ENCODE results near the gene ROBO1. TPM values are rescaled to one million over a fixed set of nuclear protein-coding genes. Genes with fewer than 3 reads are reported as not detected.
A peak's percentile ranks its signal among the peaks of the same experiment; 100 is the strongest.

ROBO1 gene
- total and polyA plus RNA-seq, 2 donors (not counting 1 experiment from before 2014, with no cell fraction given), result 0.27 to 3.2 TPM

DNA sequence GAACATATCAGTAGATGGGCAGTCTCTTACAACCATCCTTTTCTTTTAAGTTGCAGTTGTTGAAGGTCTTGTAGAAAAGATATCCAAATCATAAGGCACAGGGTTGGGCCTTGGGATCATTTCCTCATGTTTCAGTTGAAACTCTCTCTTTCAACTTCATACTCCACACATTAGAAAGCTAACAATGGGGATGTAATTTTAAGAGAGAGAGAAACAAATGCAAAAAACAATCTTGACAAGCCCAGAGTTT is 747.9 kb downstream of the ROBO1 start:
- DNase-seq, result no peak
- Mint-ChIP-seq H3K27me3 (peaks cover 6% of the 10 kb centered on the region), H3K27ac (no peak overlapping the region), H3K4me3 (peak overlapping the region; percentile 70), H3K9me3 (ENCODE audit: insufficient read depth) (no peaks in the 10 kb centered on the region), H3K4me1 (peaks cover 7% of the 10 kb centered on the region)
- H3K4me2 ChIP-seq (replicated peaks; ENCODE audit: low read depth, low read length, poor library complexity, severe bottlenecking), result no peak overlapping the region
- no peak overlapping the region for H3K9ac ChIP-seq (ENCODE audit: low read length)
- H3K27ac ChIP-seq (ENCODE audit: low read length in 2 of 2), result no peak overlapping the region
- TF ChIP-seq EZH2 (IDR thresholded peaks at IDR 0.05; ENCODE audit: borderline replicate concordance, insufficient read depth, low read depth, low read length, poor library complexity, severe bottlenecking), result no peak
- H3K79me2 ChIP-seq (ENCODE audit: control insufficient read depth, insufficient read depth, low read length), result no peaks in the 10 kb centered on the region
- peaks cover 0 to 7% (median 3%) of the 10 kb centered on the region in 4 experiments for H3K27me3 ChIP-seq (replicated peaks in 1 of 4; ENCODE audit: control extremely low read depth in 1 of 4, control insufficient read depth in 3 of 4, insufficient read depth in 4 of 4, low read length in 3 of 4)
- intact Hi-C loops (cut with micrococcal nuclease), result no loop called here
- no peaks in the 10 kb centered on the region for H4K20me1 ChIP-seq (ENCODE audit: control insufficient read depth, insufficient read depth, low read length, poor library complexity, severe bottlenecking)
- no peaks in the 10 kb centered on the region for H3K4me1 ChIP-seq (ENCODE audit: control insufficient read depth in 2 of 2, insufficient read depth in 2 of 2, low read length in 2 of 2)
- no peaks in the 10 kb centered on the region for H3K36me3 ChIP-seq (replicated peaks in 1 of 2; ENCODE audit: control extremely low read depth in 1 of 2, control insufficient read depth in 1 of 2, extremely low read depth in 1 of 2, insufficient read depth in 2 of 2, low read length in 1 of 2)
- peaks cover 0 to 17% (median 0%) of the 10 kb centered on the region in 3 donors for H3K9me3 ChIP-seq (ENCODE audit: control extremely low read depth in 1 of 3, control insufficient read depth in 2 of 3, insufficient read depth in 1 of 3, low read length in 2 of 3)
- CTCF ChIA-PET, result no interaction called here
- no peak overlapping the region for H3K4me3 ChIP-seq (ENCODE audit: control extremely low read depth in 1 of 5, extremely low read depth in 1 of 5, insufficient read depth in 1 of 5, low read depth in 2 of 5, low read length in 4 of 5)
- POLR2A ChIA-PET, result no interaction called here
- H2AFZ ChIP-seq (ENCODE audit: insufficient read depth, low read depth, low read length, poor library complexity, severe bottlenecking), result no peak overlapping the region
- no peak for ATAC-seq (ENCODE audit: low read depth)

DNA sequence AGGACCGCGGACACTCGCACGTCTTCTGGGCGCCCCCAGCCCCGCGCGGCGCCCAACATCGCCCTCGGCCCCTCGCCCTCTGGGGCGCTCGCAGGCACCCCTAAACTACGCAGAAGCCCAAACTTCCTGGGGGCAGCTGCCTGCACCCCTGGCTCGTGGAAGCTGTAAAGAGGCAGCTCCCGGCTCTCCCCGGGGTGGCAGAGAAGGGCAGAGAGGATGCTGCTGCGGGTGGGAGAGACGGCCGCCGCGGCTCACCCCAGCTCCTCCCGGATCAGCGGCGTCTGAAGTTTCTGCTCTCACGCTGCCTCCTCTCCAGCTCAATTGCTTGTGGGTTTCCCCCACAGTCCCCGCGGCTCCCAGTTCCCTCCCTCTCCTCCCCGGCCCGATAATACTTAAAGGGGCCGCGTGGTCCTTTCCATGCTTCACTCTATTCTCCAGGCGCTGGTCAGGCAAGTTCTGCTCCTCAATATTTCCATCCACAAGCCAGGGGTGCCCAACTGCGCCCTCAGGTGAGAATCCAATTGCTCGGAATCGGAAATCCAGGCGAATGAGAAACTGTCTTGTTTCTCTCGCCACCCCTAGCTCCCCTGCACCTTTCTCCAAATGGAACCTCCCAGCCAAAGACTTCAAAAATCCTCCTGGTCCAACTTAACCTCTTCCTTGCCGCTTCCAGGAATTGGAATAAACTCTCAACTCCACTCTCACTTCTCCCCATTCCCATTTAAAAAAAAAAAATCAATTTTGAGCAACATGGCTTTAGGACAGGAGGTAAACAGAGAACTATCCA is 748.5 kb downstream of the ROBO1 start:
- H3K4me3 Mint-ChIP-seq, result peak overlapping the region; percentile 70
- no peaks in the 10 kb centered on the region for H3K79me2 ChIP-seq (ENCODE audit: control insufficient read depth, insufficient read depth, low read length)
- H3K27ac Mint-ChIP-seq, result no peak overlapping the region

More for the DNA sequence above, 748.5 kb downstream of the ROBO1 start:
- DNase-seq (peak; percentile 25), ATAC-seq (ENCODE audit: low read depth) (no peak)
- peaks cover 0 to 7% (median 3%) of the 10 kb centered on the region in 4 experiments for H3K27me3 ChIP-seq (replicated peaks in 1 of 4; ENCODE audit: control extremely low read depth in 1 of 4, control insufficient read depth in 3 of 4, insufficient read depth in 4 of 4, low read length in 3 of 4)
- H3K9ac ChIP-seq (ENCODE audit: low read length), result no peak overlapping the region
- ChIA-PET CTCF (no interaction called here), POLR2A (no interaction called here)
- H3K4me3 ChIP-seq (ENCODE audit: control extremely low read depth in 1 of 5, extremely low read depth in 1 of 5, insufficient read depth in 1 of 5, low read depth in 2 of 5, low read length in 4 of 5), result peak overlapping the region in 2 of 5 experiments; percentile 25 to 28
- intact Hi-C loops (cut with micrococcal nuclease), result no loop called here
- H3K4me1 ChIP-seq (ENCODE audit: control insufficient read depth in 2 of 2, insufficient read depth in 2 of 2, low read length in 2 of 2), result no peaks in the 10 kb centered on the region
- H2AFZ ChIP-seq (ENCODE audit: insufficient read depth, low read depth, low read length, poor library complexity, severe bottlenecking), result peak overlapping the region; percentile 22
- H3K9me3 Mint-ChIP-seq (ENCODE audit: insufficient read depth), result no peaks in the 10 kb centered on the region
- no peaks in the 10 kb centered on the region for H4K20me1 ChIP-seq (ENCODE audit: control insufficient read depth, insufficient read depth, low read length, poor library complexity, severe bottlenecking)
- peaks cover 6% of the 10 kb centered on the region for H3K27me3 Mint-ChIP-seq
- H3K4me1 Mint-ChIP-seq, result peaks cover 7% of the 10 kb centered on the region
- H3K4me2 ChIP-seq (replicated peaks; ENCODE audit: low read depth, low read length, poor library complexity, severe bottlenecking), result peak overlapping the region; percentile 32
- WGBS (ENCODE audit: insufficient coverage), result 7% methylated on average over 40 of the region's 40 CpGs
- no peak for TF ChIP-seq EZH2 (IDR thresholded peaks at IDR 0.05; ENCODE audit: borderline replicate concordance, insufficient read depth, low read depth, low read length, poor library complexity, severe bottlenecking)
- TF ChIP-seq, protein P1, sequence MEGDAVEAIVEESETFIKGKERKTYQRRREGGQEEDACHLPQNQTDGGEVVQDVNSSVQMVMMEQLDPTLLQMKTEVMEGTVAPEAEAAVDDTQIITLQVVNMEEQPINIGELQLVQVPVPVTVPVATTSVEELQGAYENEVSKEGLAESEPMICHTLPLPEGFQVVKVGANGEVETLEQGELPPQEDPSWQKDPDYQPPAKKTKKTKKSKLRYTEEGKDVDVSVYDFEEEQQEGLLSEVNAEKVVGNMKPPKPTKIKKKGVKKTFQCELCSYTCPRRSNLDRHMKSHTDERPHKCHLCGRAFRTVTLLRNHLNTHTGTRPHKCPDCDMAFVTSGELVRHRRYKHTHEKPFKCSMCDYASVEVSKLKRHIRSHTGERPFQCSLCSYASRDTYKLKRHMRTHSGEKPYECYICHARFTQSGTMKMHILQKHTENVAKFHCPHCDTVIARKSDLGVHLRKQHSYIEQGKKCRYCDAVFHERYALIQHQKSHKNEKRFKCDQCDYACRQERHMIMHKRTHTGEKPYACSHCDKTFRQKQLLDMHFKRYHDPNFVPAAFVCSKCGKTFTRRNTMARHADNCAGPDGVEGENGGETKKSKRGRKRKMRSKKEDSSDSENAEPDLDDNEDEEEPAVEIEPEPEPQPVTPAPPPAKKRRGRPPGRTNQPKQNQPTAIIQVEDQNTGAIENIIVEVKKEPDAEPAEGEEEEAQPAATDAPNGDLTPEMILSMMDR (IDR thresholded peaks at IDR 0.05), result no peak
- H3K9me3 ChIP-seq (ENCODE audit: control extremely low read depth in 1 of 3, control insufficient read depth in 2 of 3, insufficient read depth in 1 of 3, low read length in 2 of 3), result peaks cover 0 to 17% (median 0%) of the 10 kb centered on the region in 3 donors
- H3K36me3 ChIP-seq (replicated peaks in 1 of 2; ENCODE audit: control extremely low read depth in 1 of 2, control insufficient read depth in 1 of 2, extremely low read depth in 1 of 2, insufficient read depth in 2 of 2, low read length in 1 of 2), result no peaks in the 10 kb centered on the region
- H3K27ac ChIP-seq (ENCODE audit: low read length in 2 of 2), result no peak overlapping the region

Measured in B cell (primary cell).